H1 (cell line): Measurements from ENCODE around the gene PKD2L2.

Experiments used
- ASH2L ChIP-seq: fragments of 200-600, 300-600 bp; sonication (generic); IDR thresholded peaks from one replicate; pipeline ENCODE4 v1.7.1; 2017; ENCODE audit warnings: low read length
- CTCF ChIP-seq, 3 experiments: IDR thresholded peaks; 1 replicate in 2 of 3; 2 replicates in 1 of 3; pipeline versions ENCODE4 v1.5.1 to v1.6.1; 2011; ENCODE audit warnings: low read length in 3 of 3, mild to moderate bottlenecking in 3 of 3, inconsistent platforms in 2 of 3, low read depth in 1 of 3, moderate library complexity in 1 of 3; ENCODE audit not compliant: insufficient read depth in 1 of 3; ENCODE audit errors: control extremely low read depth in 1 of 3
- EZH2 ChIP-seq: fragments of 200-600 bp; sonication (generic); IDR thresholded peaks from 2 replicates; pipeline ENCODE4 v1.7.1; 2012; ENCODE audit warnings: low read depth, mild to moderate bottlenecking, moderate library complexity, low read length, inconsistent platforms; ENCODE audit not compliant: severe bottlenecking
- RNF2 ChIP-seq: fragments of 200-900, 300-1000 bp; sonication (generic); IDR thresholded peaks from 2 replicates; pipeline ENCODE4 v1.7.1; 2016; ENCODE audit warnings: borderline replicate concordance, low read depth, mild to moderate bottlenecking, antibody characterized with exemption, low read length; ENCODE audit not compliant: poor library complexity, severe bottlenecking; ENCODE audit errors: missing control alignments

GRCh38 chr5:137899493-137899892 lies 10.2 kb downstream of the PKD2L2 start:
- TF ChIP-seq RNF2, result no peak
- TF ChIP-seq CTCF (IDR thresholded peaks at IDR 0.05; ENCODE audit: control extremely low read depth in 1 of 3, insufficient read depth in 1 of 3, low read depth in 1 of 3, low read length in 3 of 3), result no peak
- no peak for TF ChIP-seq ASH2L
- TF ChIP-seq EZH2, result no peak
